SU-DHL-6 (cell line): ENCODE measurements around the gene ZNF148.

Experiments used
- CTCF ChIP-seq: fragments of 200-600 bp; sonication (generic); IDR thresholded peaks from one replicate; pipeline ENCODE4 v1.5.1; 2017; ENCODE audit warnings: antibody characterized with exemption, mild to moderate bottlenecking, low read length, moderate library complexity; ENCODE audit not compliant: insufficient read depth, poor library complexity, severe bottlenecking
- EZH2phosphoT487 ChIP-seq: fragments of 200-600 bp; sonication (generic), shearing (Covaris generic); conservative IDR thresholded peaks from 2 replicates; pipeline ENCODE4 v1.6.1; 2018; ENCODE audit warnings: mild to moderate bottlenecking, antibody characterized with exemption, low read length, moderate library complexity, mixed read lengths

DNA sequence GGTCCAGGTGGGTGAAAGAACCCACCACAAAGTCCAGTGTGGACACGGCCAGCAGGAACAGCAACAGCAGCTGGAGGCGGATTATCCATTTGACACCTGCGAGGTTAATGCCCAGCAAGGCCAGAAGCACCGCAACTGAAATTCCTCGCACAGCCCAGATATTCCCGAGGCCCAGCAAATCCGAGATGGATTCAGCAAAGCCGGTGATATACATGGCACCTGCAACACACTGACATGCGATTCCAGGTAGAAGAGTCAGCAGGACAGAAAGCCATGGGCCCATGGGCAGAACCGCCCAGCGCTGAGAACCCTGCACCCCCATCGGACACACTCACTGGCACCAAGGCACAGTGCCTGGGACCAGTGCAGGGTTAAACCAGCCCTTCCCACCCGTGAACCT, 197.4 kb downstream of the ZNF148 start:
- TF ChIP-seq CTCF, result no peak
- TF ChIP-seq EZH2phosphoT487, result no peak
